GM18873 (cell line): ENCODE measurements around the gene OR6C65.

Experiments
- ATAC-seq: cut with Tn5 transposase; IDR thresholded peaks from one replicate; pipeline ENCODE4 v1.9.1; 2021; ENCODE audit warnings: mild to moderate bottlenecking, moderate library complexity, moderate number of reproducible peaks; ENCODE audit not compliant: unreplicated experiment, low FRiP score

Gene OR6C65

DNA sequence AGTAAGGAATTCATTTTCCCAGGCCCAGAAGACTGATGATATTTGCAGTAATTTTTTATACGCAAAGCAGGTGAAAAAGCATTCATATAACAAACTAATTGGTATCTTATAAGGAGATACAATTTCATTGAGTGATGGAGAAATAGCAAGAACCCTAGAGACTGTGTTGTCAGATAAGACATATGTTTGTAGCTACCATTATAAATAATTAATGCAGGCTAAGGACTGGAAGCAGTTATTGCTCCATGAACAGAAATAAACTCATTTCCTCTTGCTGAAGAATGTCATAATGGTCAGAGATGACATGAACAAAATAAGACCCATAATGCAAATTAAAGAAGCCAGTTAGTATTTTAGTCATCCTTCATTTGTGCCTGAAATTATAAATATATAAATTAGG is 45.0 kb downstream of the OR6C65 start:
- no peak for ATAC-seq

DNA sequence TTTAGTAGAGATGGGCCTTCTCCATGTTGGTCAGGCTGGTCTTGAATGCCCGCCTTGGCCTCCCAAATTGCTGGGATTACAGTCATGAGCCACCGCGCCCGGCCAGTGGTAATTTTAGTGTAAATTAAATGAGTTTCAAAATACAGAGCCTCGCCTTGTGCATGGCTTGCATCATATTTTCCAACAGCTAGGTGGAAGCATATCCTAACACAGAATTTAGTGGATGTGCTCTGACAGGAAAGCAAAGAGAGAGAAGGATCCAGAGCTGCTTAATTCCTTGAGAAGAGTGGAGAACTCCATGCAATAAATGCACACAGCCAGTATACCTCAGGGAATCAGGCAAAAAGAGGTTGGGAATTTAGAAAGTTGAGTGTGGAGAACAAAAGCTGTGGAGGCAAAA is 46.0 kb downstream of the OR6C65 start:
- ATAC-seq = no peak

DNA sequence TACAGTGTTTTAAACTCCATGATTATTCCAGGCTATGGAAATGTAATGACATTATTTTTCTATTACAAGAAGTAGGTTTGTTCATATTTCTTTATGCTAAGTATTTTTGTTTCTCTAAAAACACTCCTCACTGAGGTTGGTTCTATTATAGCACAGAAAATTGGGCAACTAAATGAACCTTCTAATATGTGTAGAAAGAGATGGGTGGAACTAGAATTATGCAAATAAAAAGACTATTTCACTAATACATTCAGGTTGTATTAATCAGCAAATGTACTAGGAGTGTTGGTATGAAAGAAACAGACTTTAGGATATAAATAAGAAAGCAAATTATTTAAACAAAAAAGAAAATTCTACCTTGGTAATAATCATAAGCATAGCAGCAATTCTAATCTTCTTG is 48.5 kb downstream of the OR6C65 start:
- ATAC-seq = no peak
